Limb (tissue), 2 donors: ENCODE results near the gene ABCC5.

ENCODE experiments used
- DNase-seq, 2 donors: peaks; one replicate each; pipeline ENCODE4 v3.0.0-alpha.2; 2016; ENCODE audit errors: extremely low spot score in 2 of 2

The ABCC5 gene

DNA sequence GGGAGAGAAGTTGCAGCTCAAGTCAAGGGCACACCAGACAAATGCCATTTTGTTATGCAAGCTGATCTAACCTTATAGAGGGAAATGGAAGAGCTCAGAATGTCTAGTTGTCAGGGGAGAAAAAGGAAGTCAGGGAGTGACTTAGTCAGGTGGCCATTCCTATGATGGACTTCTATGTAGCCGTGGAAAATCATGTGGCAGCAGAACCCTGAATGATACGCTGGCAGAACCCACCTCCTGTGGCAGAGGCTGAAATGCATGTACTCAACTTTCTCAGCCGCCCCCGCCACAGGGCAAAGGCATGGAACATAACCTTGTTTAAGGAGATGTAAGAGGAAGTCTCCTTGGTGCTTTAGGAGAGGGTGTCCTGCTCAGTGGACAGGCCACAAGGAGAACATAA, 95.3 kb downstream of the ABCC5 start:
- no peak for DNase-seq

GRCh38 chr3:183921096-183921495, 96.6 kb downstream of the ABCC5 start:
- DNase-seq = no peak

- DNase-seq = no peak
Measured at GRCh38 chr3:183920416-183920815, 97.3 kb downstream of the ABCC5 start.

GRCh38 chr3:183918178-183918577, 99.5 kb downstream of the ABCC5 start:
- no peak for DNase-seq

GRCh38 chr3:183917776-183918175, 99.9 kb downstream of the ABCC5 start:
- DNase-seq = no peak

GRCh38 chr3:183914856-183915255, 102.8 kb downstream of the ABCC5 start:
- DNase-seq = no peak

- no peak for DNase-seq
Measured at GRCh38 chr3:183913580-183913920, 104.1 kb downstream of the ABCC5 start.

- DNase-seq = no peak
Measured at GRCh38 chr3:183912895-183913579, 104.6 kb downstream of the ABCC5 start.

DNA sequence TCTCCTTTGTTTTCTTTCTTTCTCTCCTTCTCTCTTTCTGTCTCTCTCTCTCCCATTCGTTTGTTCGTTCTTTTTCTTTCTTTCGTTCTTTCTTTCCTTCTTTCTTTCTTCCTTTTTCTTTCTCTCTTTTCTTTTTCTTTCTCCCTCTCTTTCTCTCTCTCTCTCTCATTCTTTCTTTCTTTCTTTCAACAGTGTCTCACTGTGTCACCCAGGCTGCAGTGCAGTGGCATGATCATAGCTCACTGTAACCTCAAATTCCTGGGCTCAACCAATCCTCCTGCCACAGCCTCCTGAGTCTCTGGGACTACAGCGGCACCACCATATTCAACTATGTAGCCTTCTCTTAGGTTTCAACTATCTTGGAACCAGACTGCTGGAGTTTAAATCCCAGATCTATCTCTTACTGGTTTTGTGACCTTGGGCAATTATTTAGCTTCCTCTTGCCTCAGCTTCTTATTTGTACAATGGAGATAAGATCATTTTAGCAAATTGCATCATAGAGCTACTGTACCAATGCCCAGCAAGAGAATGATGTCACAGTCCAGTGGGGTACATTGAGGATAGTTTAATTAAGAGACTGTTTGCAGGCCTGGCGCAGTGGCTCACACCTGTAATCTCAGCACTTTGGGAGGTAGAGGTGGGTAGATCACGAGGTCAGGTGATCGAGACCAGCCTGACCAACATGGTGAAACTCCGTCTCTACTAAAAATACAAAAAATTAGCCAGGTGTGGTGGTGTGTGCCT, 105.7 kb downstream of the ABCC5 start:
- no peak for DNase-seq

GRCh38 chr3:183911087-183911486, 106.6 kb downstream of the ABCC5 start:
- no peak for DNase-seq

GRCh38 chr3:183909030-183909600, 108.6 kb downstream of the ABCC5 start:
- DNase-seq = no peak

- DNase-seq = no peak
Measured at GRCh38 chr3:183907911-183908331, 109.8 kb downstream of the ABCC5 start.

DNA sequence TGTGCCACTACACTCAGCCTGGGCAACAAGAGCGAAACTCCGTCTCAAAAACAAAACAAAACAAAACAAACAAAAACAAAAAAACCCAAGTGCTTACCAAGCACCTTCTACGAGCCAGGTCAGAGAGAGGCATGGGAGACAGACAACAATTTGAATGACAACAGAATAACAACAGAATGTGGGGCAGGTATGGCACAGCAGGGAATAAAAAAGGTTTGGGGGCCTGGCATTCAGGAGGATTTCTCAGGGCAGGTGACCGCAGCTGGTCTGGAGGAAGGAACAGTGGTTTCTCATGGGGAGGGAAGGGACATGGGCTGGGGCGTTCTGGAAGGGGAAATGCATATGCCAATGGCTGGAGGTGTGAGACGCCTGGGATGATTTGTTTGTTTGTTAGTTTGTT, 110.5 kb downstream of the ABCC5 start:
- no peak for DNase-seq

GRCh38 chr3:183906234-183906921, 111.3 kb downstream of the ABCC5 start:
- DNase-seq = no peak

DNA sequence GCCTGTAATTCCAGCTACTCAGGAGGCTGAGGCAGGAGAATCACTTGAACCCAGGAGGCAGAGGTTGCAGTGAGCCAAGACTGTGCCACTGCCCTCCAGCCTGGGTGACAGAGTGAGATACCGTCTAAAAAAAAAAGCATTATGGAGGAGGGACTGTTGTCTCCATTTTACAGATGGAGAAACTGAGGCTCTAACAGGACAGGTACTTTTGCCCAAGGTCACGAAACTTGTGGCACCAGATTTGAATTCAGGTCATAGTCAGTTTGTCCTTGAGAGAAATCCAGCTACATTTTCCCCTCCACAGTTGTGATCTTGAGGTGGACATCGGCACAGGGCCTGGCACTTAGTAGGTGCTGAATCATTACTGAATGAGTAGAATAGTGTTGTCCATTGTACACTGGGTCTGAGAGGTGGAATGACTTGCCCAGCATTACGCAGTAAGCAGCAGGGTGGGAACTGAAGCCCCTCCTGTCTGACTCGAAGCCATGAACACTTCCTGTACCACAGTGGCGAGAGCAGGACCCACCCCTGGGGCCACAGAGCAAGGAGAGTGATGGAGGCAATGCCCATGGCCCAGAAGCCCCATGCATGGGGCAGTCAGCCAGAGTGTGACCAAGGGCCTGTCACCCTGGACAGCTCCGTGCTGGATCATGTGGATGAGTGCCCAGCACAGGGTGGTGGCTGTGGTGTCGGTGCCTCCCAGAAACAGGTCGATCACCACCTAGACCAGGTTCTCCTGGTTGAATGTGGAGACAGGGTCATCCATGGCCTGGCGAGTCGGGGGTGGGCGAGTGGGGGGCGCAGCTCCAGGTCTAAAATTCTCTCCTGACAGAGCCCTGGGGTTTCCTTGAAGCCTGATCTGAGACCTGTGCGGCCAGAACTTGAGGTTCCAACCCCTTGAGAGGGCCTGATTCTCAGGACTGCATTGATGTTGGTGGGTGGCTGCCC, 112.6 kb downstream of the ABCC5 start:
- DNase-seq = no peak

- DNase-seq = no peak
Measured at GRCh38 chr3:183898028-183898431, 119.7 kb downstream of the ABCC5 start.

DNA sequence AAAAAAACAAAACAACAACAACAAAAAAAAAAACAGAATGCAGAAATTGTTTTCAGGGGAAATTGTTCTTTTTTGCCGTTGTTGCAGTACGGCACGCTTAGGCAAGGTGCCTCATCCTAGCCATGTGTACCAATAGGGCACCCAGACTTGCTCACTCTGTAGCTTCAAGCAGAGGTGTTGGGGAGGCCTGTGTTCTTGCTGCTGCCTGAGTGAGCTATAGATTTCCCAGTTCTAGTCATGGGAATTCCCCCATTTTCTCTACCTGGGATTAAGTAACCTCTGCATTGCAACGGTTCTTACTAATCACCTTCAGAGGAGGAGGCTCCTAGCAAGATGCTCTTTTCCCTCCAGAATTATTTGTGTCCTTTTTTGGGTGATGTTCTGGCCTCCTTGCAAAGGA, 120.1 kb downstream of the ABCC5 start:
- DNase-seq = no peak

GRCh38 chr3:183896610-183897009, 121.1 kb downstream of the ABCC5 start:
- DNase-seq = no peak

DNA sequence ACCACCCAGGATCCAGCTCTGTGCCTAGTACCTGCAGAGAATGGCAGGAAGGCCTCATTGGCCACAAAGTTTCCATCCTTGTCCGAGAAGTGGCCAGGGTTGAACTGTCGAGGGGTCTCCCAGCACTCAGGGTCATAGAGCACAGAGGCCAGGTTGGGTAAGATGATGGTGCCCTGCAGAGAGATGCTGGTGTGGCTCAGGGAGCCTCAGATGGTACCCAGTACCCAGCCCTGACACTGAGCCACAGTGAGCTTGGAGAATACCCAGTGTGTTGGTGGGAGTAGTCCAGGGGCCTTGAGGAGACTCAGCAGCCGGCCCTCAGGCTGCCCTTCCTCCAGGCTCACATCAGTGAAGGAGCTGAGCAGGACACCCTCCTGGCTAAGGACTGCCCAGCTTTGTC, 121.5 kb downstream of the ABCC5 start:
- DNase-seq = no peak

GRCh38 chr3:183895774-183896173, 121.9 kb downstream of the ABCC5 start:
- no peak for DNase-seq

GRCh38 chr3:183895296-183895695, 122.4 kb downstream of the ABCC5 start:
- DNase-seq = peak; percentile 40 to 59
